Testis (tissue), 3 donors: ENCODE data around the gene KLK15. TPM values are rescaled to one million over a fixed set of nuclear protein-coding genes. Genes with fewer than 3 reads are reported as not detected.

Source experiments
- DNase-seq: peaks from one replicate; pipeline ENCODE4 v3.0.0-alpha.2; 2019
- H3K27ac ChIP-seq, 2 donors: fragments of 200-600 bp; sonication (generic); one replicate each; pipeline ENCODE4 v1.5.1; 2019
- H3K27me3 ChIP-seq: fragments of 200-600 bp; sonication (generic); one replicate; pipeline ENCODE4 v1.5.1; 2019
- H3K36me3 ChIP-seq: fragments of 200-600 bp; sonication (generic); one replicate; pipeline ENCODE4 v1.5.1; 2017; ENCODE audit warnings: low read depth; ENCODE audit errors: missing control alignments
- H3K4me1 ChIP-seq: fragments of 200-600 bp; sonication (generic); one replicate; pipeline ENCODE4 v1.5.1; 2019
- H3K4me3 ChIP-seq, 2 donors: fragments of 200-600 bp; sonication (generic); one replicate each; pipeline ENCODE4 v1.5.1; 2017 to 2019
- H3K9me3 ChIP-seq: fragments of 200-600 bp; sonication (generic); one replicate; pipeline ENCODE4 v1.5.1; 2017
- POLR2A ChIP-seq: fragments of 450-650 bp; IDR thresholded peaks from one replicate; pipeline ENCODE4 v1.6.1; 2017; ENCODE audit warnings: antibody characterized with exemption, mild to moderate bottlenecking, moderate library complexity
- WGBS, 2 donors: methylation state at CpG; one replicate each; pipeline ENCODE4 v1.1.5; 2018; 5-methylcytosine and 5-hydroxymethylcytosine counted together
- intact Hi-C: fragments of 100-400 bp; cut with DNase I; formaldehyde crosslinking; loops from one replicate; pipeline ENCODE4 v1.15.1; 2023; ENCODE audit warnings: low total_unique reads
- polyA plus RNA-seq: library from polyadenylated mRNA; stranded (reverse); fragments of 350-450 nt; fragmentation: Illumina TruSeq; extraction: RNeasy Lipid Tissue Mini Kit (QIAGEN cat#74804); gene quantifications from one replicate; pipeline ENCODE4 v1.2.3, GENCODE V29; 2014; ENCODE audit warnings: low read depth, low replicate concordance; ENCODE audit not compliant: insufficient read depth
- small RNA-seq, 2 donors: library from RNA; depleted of rRNA; stranded (forward); fragments of <200 nt; gene quantifications; one replicate each; pipeline ENCODE3, GENCODE V24; 2016
- total RNA-seq, 2 donors: library from RNA; depleted of rRNA; stranded (reverse); fragments of >200 nt; gene quantifications; one replicate each; pipeline ENCODE4 v1.2.3, GENCODE V29; 2016
- TF ChIP-seq, protein P1 (sequence below), 3 experiments: fragments of 450-650 bp in 2 of 3; fragments of 200-600 bp in 1 of 3; sonication (generic) in 1 of 3; IDR thresholded peaks; one replicate each; pipeline ENCODE4 v1.5.1; 2016 to 2019; ENCODE audit warnings: antibody characterized with exemption in 3 of 3, mild to moderate bottlenecking in 2 of 3, moderate library complexity in 1 of 3

Gene KLK15
- total and polyA plus RNA-seq, 3 donors from 2014 or later: 5.5 to 9.0 (median 7.4) TPM

DNA sequence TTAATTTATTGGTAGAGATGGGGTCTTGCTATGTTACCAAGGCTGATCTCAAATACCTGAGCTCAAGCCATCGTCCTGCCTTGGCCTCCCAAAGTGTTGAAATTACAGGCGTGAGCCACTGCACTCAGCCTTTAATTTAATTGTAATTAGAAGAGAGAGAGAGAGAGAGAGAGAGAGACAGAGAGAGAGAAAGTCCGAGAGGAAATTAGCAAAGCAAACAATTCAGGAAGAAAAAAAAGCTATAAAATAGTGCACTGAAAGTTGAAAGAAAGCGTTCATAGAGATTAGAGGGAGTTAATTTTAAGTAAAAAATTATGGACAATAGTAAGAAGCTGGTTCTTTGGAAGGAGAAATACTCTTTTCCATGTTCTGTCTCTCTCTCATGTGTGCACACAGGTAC is 56.1 kb downstream of the KLK15 start:
- H3K27me3 ChIP-seq: no peaks in the 10 kb centered on the region
- WGBS, 2 donors: 50 to 51% methylated on average over 4 of the region's 4 CpGs
- intact Hi-C loops: no loop called here

DNA sequence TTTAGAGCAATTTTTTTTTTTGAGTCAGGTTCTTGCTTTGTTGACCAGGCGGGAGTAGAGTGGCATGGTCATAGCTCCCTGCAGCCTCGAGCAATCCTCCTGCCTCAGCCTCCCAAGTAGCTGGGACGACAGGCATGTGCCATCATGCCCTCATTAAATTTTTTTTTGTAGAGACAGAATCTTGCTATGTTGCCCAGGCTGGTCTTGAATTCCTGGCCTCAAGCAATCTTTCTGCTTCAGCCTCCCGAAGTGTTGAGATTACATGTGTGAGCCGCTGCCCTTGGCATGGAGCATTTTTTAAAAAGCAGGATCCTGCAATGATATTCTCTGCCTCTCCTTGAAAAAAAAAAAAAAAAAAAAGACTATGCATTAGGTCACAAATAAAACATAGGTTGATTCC is 57.2 kb downstream of the KLK15 start:
- intact Hi-C loops: no loop called here
- no peaks in the 10 kb centered on the region for H3K36me3 ChIP-seq
- no peak overlapping the region for H3K4me3 ChIP-seq
- no peaks in the 10 kb centered on the region for H3K27me3 ChIP-seq
- TF ChIP-seq, protein P1, sequence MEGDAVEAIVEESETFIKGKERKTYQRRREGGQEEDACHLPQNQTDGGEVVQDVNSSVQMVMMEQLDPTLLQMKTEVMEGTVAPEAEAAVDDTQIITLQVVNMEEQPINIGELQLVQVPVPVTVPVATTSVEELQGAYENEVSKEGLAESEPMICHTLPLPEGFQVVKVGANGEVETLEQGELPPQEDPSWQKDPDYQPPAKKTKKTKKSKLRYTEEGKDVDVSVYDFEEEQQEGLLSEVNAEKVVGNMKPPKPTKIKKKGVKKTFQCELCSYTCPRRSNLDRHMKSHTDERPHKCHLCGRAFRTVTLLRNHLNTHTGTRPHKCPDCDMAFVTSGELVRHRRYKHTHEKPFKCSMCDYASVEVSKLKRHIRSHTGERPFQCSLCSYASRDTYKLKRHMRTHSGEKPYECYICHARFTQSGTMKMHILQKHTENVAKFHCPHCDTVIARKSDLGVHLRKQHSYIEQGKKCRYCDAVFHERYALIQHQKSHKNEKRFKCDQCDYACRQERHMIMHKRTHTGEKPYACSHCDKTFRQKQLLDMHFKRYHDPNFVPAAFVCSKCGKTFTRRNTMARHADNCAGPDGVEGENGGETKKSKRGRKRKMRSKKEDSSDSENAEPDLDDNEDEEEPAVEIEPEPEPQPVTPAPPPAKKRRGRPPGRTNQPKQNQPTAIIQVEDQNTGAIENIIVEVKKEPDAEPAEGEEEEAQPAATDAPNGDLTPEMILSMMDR (IDR thresholded peaks at IDR 0.05): no peak
- no peak for TF ChIP-seq POLR2A
- no peak overlapping the region for H3K27ac ChIP-seq
- WGBS, 2 donors: 88 to 92% methylated on average over 5 of the region's 5 CpGs
- H3K9me3 ChIP-seq: no peaks in the 10 kb centered on the region
- H3K4me1 ChIP-seq: no peaks in the 10 kb centered on the region
- DNase-seq: no peak

More for the DNA sequence above, 56.1 kb downstream of the KLK15 start:
- Histone ChIP-seq H3K4me1 (no peaks in the 10 kb centered on the region), H3K36me3 (no peaks in the 10 kb centered on the region), H3K9me3 (no peaks in the 10 kb centered on the region), H3K4me3 (no peak overlapping the region), H3K27ac (no peak overlapping the region)
- TF ChIP-seq, protein P1 (IDR thresholded peaks at IDR 0.05): no peak
- TF ChIP-seq POLR2A: no peak
- DNase-seq: no peak

Small RNA genes within 50 kb of the gene (small RNA-seq; reads per million reads assigned to genes)
- gene SNORD88A (280 to 343 reads per million in 2 donors), gene SNORD88B (0 reads per million in 2 donors), gene SNORD88C (0 reads per million in 2 donors)

Other genes with a start within 250 kb of the KLK15 start
- gene SYT3, start 193.7 kb downstream of the KLK15 start, total RNA-seq: 1 to 10 TPM; 2.5 to 5.5 TPM
- 3.3 TPM for gene SYT3, start 193.7 kb downstream of the KLK15 start, polyA plus RNA-seq
- gene C19orf81, start 184.1 kb downstream of the KLK15 start, total RNA-seq: 10 to 100 TPM in 1 of 2 donors, 1 to 10 TPM in 1; 5.4 to 10.2 TPM
- 11.7 TPM for gene C19orf81, start 184.1 kb downstream of the KLK15 start, polyA plus RNA-seq
- gene SHANK1, start 113.8 kb downstream of the KLK15 start, total RNA-seq: 1 to 10 TPM; 4.5 to 5.4 TPM
- gene SHANK1, start 113.8 kb downstream of the KLK15 start, polyA plus RNA-seq: 4.1 TPM
- 10 to 100 TPM; 14.3 to 20.6 TPM for gene CLEC11A, start 110.2 kb downstream of the KLK15 start, total RNA-seq
- gene CLEC11A, start 110.2 kb downstream of the KLK15 start, polyA plus RNA-seq: 16.9 TPM
- not detected for gene GPR32, start 63.1 kb downstream of the KLK15 start, total RNA-seq
- gene GPR32, start 63.1 kb downstream of the KLK15 start, polyA plus RNA-seq: not detected
- 1 to 10 TPM in 1 of 2 donors, under 1 TPM in 1; 0.43 to 1.9 TPM for gene ACP4, start 43.2 kb downstream of the KLK15 start, total RNA-seq
- 4.0 TPM for gene ACP4, start 43.2 kb downstream of the KLK15 start, polyA plus RNA-seq
- gene KLK1, start 9.8 kb downstream of the KLK15 start, total RNA-seq: 1 to 10 TPM in 1 of 2 donors, under 1 TPM in 1; 0.43 to 1.2 TPM
- 2.7 TPM for gene KLK1, start 9.8 kb downstream of the KLK15 start, polyA plus RNA-seq
- gene KLK3, start 21.3 kb upstream of the KLK15 start, total RNA-seq: under 1 TPM; 0.63 to 0.81 TPM
- gene KLK3, start 21.3 kb upstream of the KLK15 start, polyA plus RNA-seq: 1.3 TPM
- gene KLK2, start 39.9 kb upstream of the KLK15 start, total RNA-seq: 10 to 100 TPM; 19.3 to 38.3 TPM
- gene KLK2, start 39.9 kb upstream of the KLK15 start, polyA plus RNA-seq: 30.7 TPM
- under 1 TPM; 0.31 to 0.55 TPM for gene KLK4, start 77.8 kb upstream of the KLK15 start, total RNA-seq
- 2.9 TPM for gene KLK4, start 77.8 kb upstream of the KLK15 start, polyA plus RNA-seq
- 10 to 100 TPM in 1 of 2 donors, 1 to 10 TPM in 1; 5.6 to 13.9 TPM for gene KLK5, start 119.5 kb upstream of the KLK15 start, total RNA-seq
- gene KLK5, start 119.5 kb upstream of the KLK15 start, polyA plus RNA-seq: 25.4 TPM
- gene KLK6, start 136.0 kb upstream of the KLK15 start, total RNA-seq: under 1 TPM; 0.37 to 0.71 TPM
- 0.63 TPM for gene KLK6, start 136.0 kb upstream of the KLK15 start, polyA plus RNA-seq
- gene KLK7, start 150.3 kb upstream of the KLK15 start, total RNA-seq: under 1 TPM; 0.71 to 0.93 TPM
- 0.45 TPM for gene KLK7, start 150.3 kb upstream of the KLK15 start, polyA plus RNA-seq
- gene KLK8, start 168.0 kb upstream of the KLK15 start, total RNA-seq: 1 to 10 TPM; 2.7 to 2.9 TPM
- gene KLK8, start 168.0 kb upstream of the KLK15 start, polyA plus RNA-seq: 4.9 TPM
- gene KLK10, start 186.1 kb upstream of the KLK15 start, total RNA-seq: 10 to 100 TPM in 1 of 2 donors, 1 to 10 TPM in 1; 9.2 to 15.7 TPM
- 15.6 TPM for gene KLK10, start 186.1 kb upstream of the KLK15 start, polyA plus RNA-seq
- gene KLK11, start 193.0 kb upstream of the KLK15 start, total RNA-seq: 10 to 100 TPM; 16.8 to 46.3 TPM
- 41.1 TPM for gene KLK11, start 193.0 kb upstream of the KLK15 start, polyA plus RNA-seq
- gene KLK12, start 201.4 kb upstream of the KLK15 start, total RNA-seq: under 1 TPM in 1 of 2 donors, not detected in 1; 0.47 TPM
- 1.3 TPM for gene KLK12, start 201.4 kb upstream of the KLK15 start, polyA plus RNA-seq
- gene KLK13, start 231.5 kb upstream of the KLK15 start, total RNA-seq: 1 to 10 TPM; 3.7 to 7.8 TPM
- gene KLK13, start 231.5 kb upstream of the KLK15 start, polyA plus RNA-seq: 13.0 TPM
- gene KLK14, start 249.3 kb upstream of the KLK15 start, total RNA-seq: under 1 TPM in 1 of 2 donors, not detected in 1; 0.63 TPM
- 1.4 TPM for gene KLK14, start 249.3 kb upstream of the KLK15 start, polyA plus RNA-seq